Liver (tissue), 3 donors: ENCODE results near the gene GAB2.

ENCODE experiments used
- CTCF ChIP-seq: fragments of 150-350 bp; IDR thresholded peaks from 2 replicates; pipeline ENCODE4 v1.5.1; 2017; ENCODE audit warnings: improper control_type of control experiment, low read depth, low read length; ENCODE audit not compliant: missing input control
- GABPA ChIP-seq, 2 donors: IDR thresholded peaks in 1 of 2; conservative IDR thresholded peaks in 1 of 2; 2 replicates each; pipeline ENCODE4 v1.6.1; 2016; ENCODE audit warnings: antibody characterized with exemption in 2 of 2, mild to moderate bottlenecking in 1 of 2, moderate library complexity in 1 of 2
- HNF4A ChIP-seq, 2 donors: conservative IDR thresholded peaks; 2 replicates each; pipeline ENCODE4 v1.6.1; 2016; ENCODE audit warnings: antibody characterized with exemption in 2 of 2, mild to moderate bottlenecking in 2 of 2
- HNF4G ChIP-seq: IDR thresholded peaks from 2 replicates; pipeline ENCODE4 v1.6.1; 2016; ENCODE audit warnings: antibody characterized with exemption
- MAX ChIP-seq: IDR thresholded peaks from 2 replicates; pipeline ENCODE4 v1.6.1; 2016; ENCODE audit warnings: antibody characterized with exemption
- REST ChIP-seq: IDR thresholded peaks from 2 replicates; pipeline ENCODE4 v1.6.1; 2016; ENCODE audit warnings: antibody characterized with exemption, mild to moderate bottlenecking
- TAF1 ChIP-seq: conservative IDR thresholded peaks from 2 replicates; pipeline ENCODE4 v1.6.1; 2016; ENCODE audit warnings: antibody characterized with exemption, mild to moderate bottlenecking
- ZBTB33 ChIP-seq: IDR thresholded peaks from 2 replicates; pipeline ENCODE4 v1.6.1; 2016; ENCODE audit warnings: antibody characterized with exemption
- donor health status: healthy.
- donor health status: healthy.

- TF ChIP-seq CTCF (no peak), HNF4G (no peak), MAX (no peak), HNF4A (conservative IDR thresholded peaks at IDR 0.05) (no peak), REST (no peak), GABPA (IDR thresholded peaks at IDR 0.05 in 1 of 2, conservative IDR thresholded peaks at IDR 0.05 in 1 of 2) (no peak), ZBTB33 (no peak), TAF1 (no peak)
Observed at GRCh38 chr11:78429209-78429608, 11.6 kb upstream of the GAB2 start.
